ENCODE results near the gene SRP9.
A peak's percentile ranks its signal among the peaks of the same experiment; 100 is the strongest.
"Not testable (repeated sequence)": the region's sequence is repeated elsewhere in the genome, so short reads cannot be mapped to it uniquely, and the experiment has no call there.

The SRP9 gene

DNA sequence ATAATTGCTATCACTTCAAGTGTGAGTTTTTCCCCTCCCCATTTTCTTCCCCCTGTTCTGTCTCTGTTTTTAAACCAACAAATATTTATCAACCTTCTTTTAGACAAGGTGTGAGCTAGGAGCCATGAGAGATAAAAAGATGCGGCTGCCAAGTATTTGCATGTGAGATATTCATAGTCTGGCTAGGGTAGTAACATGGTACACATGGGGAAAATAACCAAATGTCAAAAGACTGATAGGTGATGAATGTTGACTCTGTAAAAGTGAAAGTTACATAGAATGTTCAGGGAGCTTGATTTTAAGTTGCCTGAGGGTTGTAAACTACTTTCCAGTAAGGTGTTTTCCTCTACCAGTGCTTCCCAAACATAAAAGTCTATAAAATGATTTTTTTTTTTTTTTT lies 25.4 kb upstream of the SRP9 start:
- TF ChIP-seq SPI1 (IDR thresholded peaks at IDR 0.05; ENCODE audit: low read depth, low read length): no peak
- no peak for TF ChIP-seq TAF1 (IDR thresholded peaks at IDR 0.05; ENCODE audit: low read depth, low read length)
- no peak for TF ChIP-seq POLR2A (IDR thresholded peaks at IDR 0.05; ENCODE audit: low read depth, low read length)
- TF ChIP-seq PAX5 (IDR thresholded peaks at IDR 0.05; ENCODE audit: insufficient read depth, low read length, severe bottlenecking): no peak
- no peak for TF ChIP-seq POU2F2 (IDR thresholded peaks at IDR 0.05; ENCODE audit: low read depth, low read length)
- DNase-seq (ENCODE audit: insufficient read length, low spot score): no peak
- no peak for FAIRE-seq

GRCh38 chr1:225754940-225755641 lies 22.5 kb upstream of the SRP9 start:
- FAIRE-seq (no peak), DNase-seq (ENCODE audit: insufficient read length, low spot score) (no peak)
- no peak for TF ChIP-seq SPI1 (IDR thresholded peaks at IDR 0.05; ENCODE audit: low read depth, low read length)
- TF ChIP-seq POLR2AphosphoS5 (IDR thresholded peaks at IDR 0.05; ENCODE audit: low read depth, low read length): no peak

- FAIRE-seq (no peak), DNase-seq (ENCODE audit: insufficient read length, low spot score) (no peak)
- TF ChIP-seq POLR2AphosphoS5 (IDR thresholded peaks at IDR 0.05; ENCODE audit: low read depth, low read length) (no peak), TAF1 (IDR thresholded peaks at IDR 0.05; ENCODE audit: low read depth, low read length) (no peak), POLR2A (IDR thresholded peaks at IDR 0.05; ENCODE audit: low read depth, low read length) (no peak), SPI1 (IDR thresholded peaks at IDR 0.05; ENCODE audit: low read depth, low read length) (no peak), PAX5 (IDR thresholded peaks at IDR 0.05; ENCODE audit: insufficient read depth, low read length, severe bottlenecking) (no peak)
Measured at GRCh38 chr1:225755671-225756319, 21.8 kb upstream of the SRP9 start.

- no peak for DNase-seq (ENCODE audit: insufficient read length, low spot score)
- no peak for FAIRE-seq
- TF ChIP-seq SPI1 (IDR thresholded peaks at IDR 0.05; ENCODE audit: low read depth, low read length): no peak
- TF ChIP-seq POLR2A (IDR thresholded peaks at IDR 0.05; ENCODE audit: low read depth, low read length): no peak
Measured at GRCh38 chr1:225757927-225758656, 19.5 kb upstream of the SRP9 start.

- FAIRE-seq; DNase-seq (ENCODE audit: insufficient read length, low spot score): not testable (repeated sequence)
Measured at GRCh38 chr1:225759972-225760371, 17.7 kb upstream of the SRP9 start.

GRCh38 chr1:225760531-225760930 lies 17.1 kb upstream of the SRP9 start:
- no peak for DNase-seq (ENCODE audit: insufficient read length, low spot score)
- no peak for FAIRE-seq
- no peak for TF ChIP-seq POLR2AphosphoS5 (IDR thresholded peaks at IDR 0.05; ENCODE audit: low read depth, low read length)
- no peak for TF ChIP-seq TAF1 (IDR thresholded peaks at IDR 0.05; ENCODE audit: low read depth, low read length)
- TF ChIP-seq PAX5 (IDR thresholded peaks at IDR 0.05; ENCODE audit: insufficient read depth, low read length, severe bottlenecking): no peak
- no peak for TF ChIP-seq SPI1 (IDR thresholded peaks at IDR 0.05; ENCODE audit: low read depth, low read length)
- TF ChIP-seq POU2F2 (IDR thresholded peaks at IDR 0.05; ENCODE audit: low read depth, low read length): no peak
- no peak for TF ChIP-seq POLR2A (IDR thresholded peaks at IDR 0.05; ENCODE audit: low read depth, low read length)

DNA sequence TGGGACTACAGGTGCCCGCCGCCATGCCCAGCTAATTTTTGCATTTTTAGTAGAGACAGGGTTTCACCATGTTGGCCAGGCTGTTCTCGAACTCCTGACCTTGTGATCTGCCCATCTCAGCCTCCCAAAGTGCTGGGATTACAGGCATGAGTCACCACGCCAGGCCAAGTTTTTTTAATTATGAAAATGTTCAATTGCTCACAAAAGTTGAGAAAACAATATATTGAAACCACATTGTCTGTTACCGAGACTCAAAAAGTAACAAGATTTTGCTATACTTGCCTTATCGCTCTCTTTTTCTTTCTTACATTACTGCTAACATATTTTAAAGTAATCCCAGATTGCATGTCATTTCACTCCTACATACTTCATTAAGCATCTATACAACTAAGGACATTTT lies 16.2 kb upstream of the SRP9 start:
- not testable (repeated sequence) for FAIRE-seq; DNase-seq (ENCODE audit: insufficient read length, low spot score)

- FAIRE-seq (no peak), DNase-seq (ENCODE audit: insufficient read length, low spot score) (no peak)
- TF ChIP-seq POLR2AphosphoS5 (IDR thresholded peaks at IDR 0.05; ENCODE audit: low read depth, low read length) (no peak), SPI1 (IDR thresholded peaks at IDR 0.05; ENCODE audit: low read depth, low read length) (no peak), PAX5 (IDR thresholded peaks at IDR 0.05; ENCODE audit: insufficient read depth, low read length, severe bottlenecking) (no peak), POLR2A (IDR thresholded peaks at IDR 0.05; ENCODE audit: low read depth, low read length) (no peak), POU2F2 (IDR thresholded peaks at IDR 0.05; ENCODE audit: low read depth, low read length) (no peak), TAF1 (IDR thresholded peaks at IDR 0.05; ENCODE audit: low read depth, low read length) (no peak)
Measured at GRCh38 chr1:225762002-225762441, 15.6 kb upstream of the SRP9 start.

DNA sequence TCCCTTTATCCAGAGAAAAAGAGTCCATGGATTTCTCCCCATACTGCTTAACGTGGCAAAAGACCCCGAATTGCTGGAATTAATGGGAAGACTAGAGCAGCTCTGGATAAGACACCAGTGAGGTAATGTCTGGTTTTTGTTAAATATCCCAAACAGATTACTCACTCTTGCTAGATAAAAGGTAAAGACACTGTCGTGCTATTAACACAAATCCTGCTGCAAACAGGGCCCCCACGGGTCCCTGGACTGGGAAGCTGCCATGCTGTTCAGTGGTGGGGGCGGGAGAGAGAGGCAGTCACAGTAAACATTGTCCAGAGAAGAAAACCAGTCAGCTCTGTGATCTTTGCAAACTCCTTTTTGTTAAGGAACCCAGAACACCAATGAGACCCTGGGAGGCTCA lies 15.2 kb upstream of the SRP9 start:
- no peak for FAIRE-seq
- TF ChIP-seq POU2F2 (IDR thresholded peaks at IDR 0.05; ENCODE audit: low read depth, low read length): no peak
- TF ChIP-seq POLR2A (IDR thresholded peaks at IDR 0.05; ENCODE audit: low read depth, low read length): no peak
- TF ChIP-seq TAF1 (IDR thresholded peaks at IDR 0.05; ENCODE audit: low read depth, low read length): no peak
- TF ChIP-seq SPI1 (IDR thresholded peaks at IDR 0.05; ENCODE audit: low read depth, low read length): no peak
- TF ChIP-seq PAX5 (IDR thresholded peaks at IDR 0.05; ENCODE audit: insufficient read depth, low read length, severe bottlenecking): no peak
- TF ChIP-seq POLR2AphosphoS5 (IDR thresholded peaks at IDR 0.05; ENCODE audit: low read depth, low read length): no peak
- DNase-seq (ENCODE audit: insufficient read length, low spot score): no peak

- no peak for FAIRE-seq
- DNase-seq (ENCODE audit: insufficient read length, low spot score): no peak
- no peak for TF ChIP-seq TAF1 (IDR thresholded peaks at IDR 0.05; ENCODE audit: low read depth, low read length)
- TF ChIP-seq SPI1 (IDR thresholded peaks at IDR 0.05; ENCODE audit: low read depth, low read length): peak; percentile 95
Measured at GRCh38 chr1:225763716-225764548, 13.7 kb upstream of the SRP9 start.

Measured in GM12891 (cell line).